Tibial artery (tissue), 4 donors: Measurements from ENCODE around the gene CEP72.

Experiments used
- DNase-seq, 2 donors: peaks; one replicate each; pipeline ENCODE4 v3.0.0-alpha.2; 2019
- H3K27ac ChIP-seq, 2 donors: fragments of 200-600 bp; sonication (generic) in 1 of 2; 1 replicate in 1 of 2; 2 replicates in 1 of 2; pipeline ENCODE4 v1.5.1; 2018 to 2019; ENCODE audit warnings: mild to moderate bottlenecking in 1 of 2
- H3K27me3 ChIP-seq, 2 donors: fragments of 200-600 bp; sonication (generic) in 1 of 2; one replicate each; pipeline versions ENCODE4 v1.5.1 to v1.6.0; 2016 to 2019
- H3K36me3 ChIP-seq, 3 donors: fragments of 200-600 bp; sonication (generic) in 2 of 3; one replicate each; pipeline ENCODE4 v1.5.1; 2016 to 2019; ENCODE audit warnings: mild to moderate bottlenecking in 2 of 3
- H3K4me1 ChIP-seq, 4 donors: fragments of 200-600 bp; sonication (generic) in 2 of 4; 1 replicate in 3 of 4; 2 replicates in 1 of 4; pipeline ENCODE4 v1.5.1; 2016 to 2019
- H3K4me3 ChIP-seq, 2 donors: fragments of 200-600 bp; sonication (generic) in 1 of 2; 1 replicate in 1 of 2; 2 replicates in 1 of 2; pipeline ENCODE4 v1.5.1; 2018 to 2019; ENCODE audit warnings: mild to moderate bottlenecking in 2 of 2
- H3K9me3 ChIP-seq, 3 donors: fragments of 200-600 bp; sonication (generic) in 1 of 3; one replicate each; pipeline ENCODE4 v1.5.1; 2016 to 2019
- intact Hi-C: fragments of 100-400 bp; cut with DNase I; formaldehyde crosslinking; loops from one replicate; pipeline ENCODE4 v1.15.0; 2023; ENCODE audit warnings: low total_unique reads
- TF ChIP-seq, protein P1 (sequence below), 2 experiments: fragments of 200-600 bp in 1 of 2; fragments of 450-650 bp in 1 of 2; IDR thresholded peaks; one replicate each; pipeline ENCODE4 v1.5.1; 2017 to 2019; ENCODE audit warnings: antibody characterized with exemption in 2 of 2, mild to moderate bottlenecking in 1 of 2, moderate library complexity in 1 of 2

CEP72 gene

DNA sequence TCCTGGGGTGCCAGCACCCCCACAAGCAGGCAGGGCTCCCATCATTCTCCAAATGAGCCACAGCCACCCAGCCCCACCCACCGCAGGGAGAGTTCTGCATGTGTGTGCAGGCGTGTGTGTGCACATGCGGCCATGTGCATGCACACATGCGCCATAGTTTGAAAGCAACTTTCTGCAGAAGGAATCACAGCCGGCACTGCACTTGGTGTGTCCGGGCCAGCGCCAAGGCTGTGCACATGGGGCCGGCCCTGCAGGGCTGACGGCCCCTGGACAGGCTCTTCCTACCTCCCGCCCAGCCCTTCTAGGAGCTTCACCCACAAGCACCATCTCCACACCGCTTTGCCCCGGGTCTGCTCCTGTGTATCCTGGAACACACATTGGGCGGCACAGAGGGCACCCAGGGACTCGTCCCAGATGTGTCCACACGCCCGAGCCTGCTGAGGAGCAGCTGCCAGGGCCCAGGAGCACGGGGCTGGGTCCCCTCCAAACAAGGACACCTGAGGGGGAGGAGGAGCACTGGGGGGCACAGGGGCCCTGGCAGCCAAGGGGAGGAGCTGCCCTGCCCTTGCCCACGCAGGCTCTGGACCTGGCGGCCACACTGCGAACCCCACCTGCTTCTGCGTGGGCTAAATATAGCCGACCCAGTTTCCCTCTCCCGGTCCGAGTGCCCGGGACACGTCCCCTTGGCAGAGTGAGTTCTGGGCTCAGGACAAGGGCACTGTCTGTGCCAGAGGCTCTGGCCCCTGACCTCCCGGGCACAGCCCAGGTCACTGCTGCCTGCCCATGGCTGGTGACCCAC, 61.9 kb downstream of the CEP72 start:
- H3K36me3 ChIP-seq = no peaks in the 10 kb centered on the region
- peaks cover 0 to 41% (median 34%) of the 10 kb centered on the region in 4 donors for H3K4me1 ChIP-seq
- H3K27me3 ChIP-seq = no peaks in the 10 kb centered on the region
- no peak overlapping the region for H3K4me3 ChIP-seq
- H3K27ac ChIP-seq = no peak overlapping the region
- TF ChIP-seq, protein P1, sequence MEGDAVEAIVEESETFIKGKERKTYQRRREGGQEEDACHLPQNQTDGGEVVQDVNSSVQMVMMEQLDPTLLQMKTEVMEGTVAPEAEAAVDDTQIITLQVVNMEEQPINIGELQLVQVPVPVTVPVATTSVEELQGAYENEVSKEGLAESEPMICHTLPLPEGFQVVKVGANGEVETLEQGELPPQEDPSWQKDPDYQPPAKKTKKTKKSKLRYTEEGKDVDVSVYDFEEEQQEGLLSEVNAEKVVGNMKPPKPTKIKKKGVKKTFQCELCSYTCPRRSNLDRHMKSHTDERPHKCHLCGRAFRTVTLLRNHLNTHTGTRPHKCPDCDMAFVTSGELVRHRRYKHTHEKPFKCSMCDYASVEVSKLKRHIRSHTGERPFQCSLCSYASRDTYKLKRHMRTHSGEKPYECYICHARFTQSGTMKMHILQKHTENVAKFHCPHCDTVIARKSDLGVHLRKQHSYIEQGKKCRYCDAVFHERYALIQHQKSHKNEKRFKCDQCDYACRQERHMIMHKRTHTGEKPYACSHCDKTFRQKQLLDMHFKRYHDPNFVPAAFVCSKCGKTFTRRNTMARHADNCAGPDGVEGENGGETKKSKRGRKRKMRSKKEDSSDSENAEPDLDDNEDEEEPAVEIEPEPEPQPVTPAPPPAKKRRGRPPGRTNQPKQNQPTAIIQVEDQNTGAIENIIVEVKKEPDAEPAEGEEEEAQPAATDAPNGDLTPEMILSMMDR (IDR thresholded peaks at IDR 0.05) = no peak
- H3K9me3 ChIP-seq = no peaks in the 10 kb centered on the region
- DNase-seq = peak in 1 of 2 donors; percentile 62
- intact Hi-C loops = loop anchor here (5.0 kb wide), 1 partner anchor 228 kb away; no protein-coding TSS in a partner anchor

DNA sequence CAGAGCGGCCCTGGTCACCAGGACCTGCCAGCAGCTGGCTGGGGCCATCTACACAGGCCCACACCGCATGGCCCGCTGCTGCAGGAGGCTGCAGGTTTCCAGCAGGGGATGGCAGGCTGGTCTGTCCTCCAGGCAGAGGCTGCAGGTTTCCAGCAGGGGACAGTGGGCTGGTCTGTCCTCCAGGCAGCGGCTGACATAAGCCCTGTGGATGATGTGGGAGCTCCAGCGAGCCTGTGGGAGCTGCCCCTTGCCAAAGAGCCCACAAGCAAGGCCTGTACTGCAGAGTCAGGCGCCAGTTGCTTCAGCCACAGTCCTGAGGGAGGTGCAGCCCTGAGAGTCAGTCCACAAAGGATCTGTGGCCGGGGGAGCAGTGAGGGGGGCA, 62.5 kb downstream of the CEP72 start:
- no peaks in the 10 kb centered on the region for H3K9me3 ChIP-seq
- DNase-seq = peak in 1 of 2 donors; percentile 16
- H3K27ac ChIP-seq = no peak overlapping the region
- H3K4me3 ChIP-seq = no peak overlapping the region
- TF ChIP-seq, protein P1 (IDR thresholded peaks at IDR 0.05) = no peak
- H3K36me3 ChIP-seq = no peaks in the 10 kb centered on the region
- peaks cover 0 to 41% (median 34%) of the 10 kb centered on the region in 4 donors for H3K4me1 ChIP-seq
- intact Hi-C loops = loop anchor here (5.0 kb wide), 1 partner anchor 228 kb away; no protein-coding TSS in a partner anchor
- H3K27me3 ChIP-seq = no peaks in the 10 kb centered on the region

DNA sequence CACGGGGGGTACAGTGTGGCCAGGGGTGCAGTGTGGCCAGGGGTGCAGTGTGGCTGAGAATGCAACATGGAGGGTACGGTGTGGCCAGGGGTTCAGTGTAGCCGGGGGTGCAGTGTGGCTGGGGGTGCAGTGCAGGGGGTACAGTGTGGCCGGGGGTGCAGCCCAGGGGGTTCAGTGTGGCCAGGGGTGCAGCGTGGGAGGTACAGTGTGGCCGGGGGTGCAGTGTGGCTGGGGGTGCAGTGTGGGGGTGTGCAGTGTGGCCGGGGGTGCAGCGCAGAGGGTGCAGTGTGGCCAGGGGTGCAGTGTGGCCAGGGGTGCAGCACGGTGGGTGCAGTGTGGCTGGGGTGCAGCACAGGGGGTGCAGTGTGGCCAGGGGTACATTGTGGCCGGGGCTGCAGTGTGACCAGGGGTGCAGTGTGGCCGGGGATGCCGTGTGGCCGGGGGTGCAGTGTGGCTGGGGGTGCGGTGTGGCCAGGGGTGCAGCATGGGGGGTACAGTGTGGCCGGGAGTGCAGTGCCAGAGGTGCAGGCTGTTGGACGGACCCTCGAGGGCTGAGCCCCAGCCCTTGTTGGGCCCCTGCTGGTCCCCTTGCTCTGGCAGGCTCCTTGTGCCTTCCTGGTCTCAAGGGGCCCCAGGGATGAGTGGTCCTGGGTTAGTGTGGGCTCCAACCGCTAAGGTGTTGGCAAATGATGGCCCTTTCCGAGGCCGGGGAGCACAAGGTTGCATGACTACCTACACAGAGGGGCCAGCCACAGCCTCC, 63.2 kb downstream of the CEP72 start:
- peak in 1 of 2 donors; percentile 15 for DNase-seq
- Histone ChIP-seq H3K27ac (no peak overlapping the region), H3K27me3 (no peaks in the 10 kb centered on the region), H3K9me3 (no peaks in the 10 kb centered on the region), H3K4me3 (no peak overlapping the region), H3K4me1 (peaks cover 0 to 41% (median 34%) of the 10 kb centered on the region in 4 donors), H3K36me3 (no peaks in the 10 kb centered on the region)
- intact Hi-C loops = no loop called here
- TF ChIP-seq, protein P1 (IDR thresholded peaks at IDR 0.05) = no peak

DNA sequence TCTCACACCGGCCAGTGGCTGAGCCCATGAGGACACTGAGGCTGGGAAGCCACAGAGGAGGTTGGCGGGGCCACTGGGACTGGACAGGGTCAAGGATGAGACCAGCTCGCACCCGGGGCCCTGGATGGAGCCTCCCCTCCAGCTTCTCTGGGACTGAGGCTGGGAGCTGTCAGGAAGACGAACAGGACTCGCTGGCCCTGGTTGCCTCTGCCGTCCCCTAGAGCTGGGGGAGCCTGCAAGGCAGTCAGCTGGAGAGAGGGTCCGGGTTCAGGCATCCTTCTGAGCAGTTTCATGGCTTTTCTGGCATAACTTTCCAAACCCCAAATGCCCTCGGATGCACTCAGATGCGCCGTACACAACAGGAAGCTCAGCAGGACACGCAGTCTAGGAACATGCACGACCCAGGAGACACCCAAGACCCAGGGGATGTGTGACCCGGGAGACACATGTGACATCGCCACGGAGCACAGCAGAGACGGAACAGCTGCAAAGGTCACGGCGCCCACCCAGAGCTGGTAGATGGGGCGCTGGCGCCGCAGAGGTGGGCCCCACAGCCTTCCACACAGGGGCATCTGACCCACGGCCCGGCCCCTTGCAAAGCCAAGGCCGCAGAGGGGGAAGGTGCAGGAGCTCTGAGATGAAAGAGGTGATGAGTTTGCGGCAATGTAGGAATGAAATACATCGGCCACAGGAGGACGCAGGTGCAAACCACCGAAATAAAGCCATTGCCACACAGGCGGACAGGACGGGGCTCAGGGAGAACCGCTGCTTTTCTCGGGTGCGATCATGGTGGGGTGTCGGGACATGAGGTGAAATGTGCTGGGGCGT, 63.9 kb downstream of the CEP72 start:
- Histone ChIP-seq H3K27ac (no peak overlapping the region), H3K27me3 (no peaks in the 10 kb centered on the region), H3K4me1 (peaks cover 0 to 40% (median 34%) of the 10 kb centered on the region in 4 donors), H3K9me3 (no peaks in the 10 kb centered on the region), H3K36me3 (no peaks in the 10 kb centered on the region), H3K4me3 (no peak overlapping the region)
- intact Hi-C loops = no loop called here
- TF ChIP-seq, protein P1 (IDR thresholded peaks at IDR 0.05) = no peak
- peak; percentile 18 to 60 for DNase-seq

DNA sequence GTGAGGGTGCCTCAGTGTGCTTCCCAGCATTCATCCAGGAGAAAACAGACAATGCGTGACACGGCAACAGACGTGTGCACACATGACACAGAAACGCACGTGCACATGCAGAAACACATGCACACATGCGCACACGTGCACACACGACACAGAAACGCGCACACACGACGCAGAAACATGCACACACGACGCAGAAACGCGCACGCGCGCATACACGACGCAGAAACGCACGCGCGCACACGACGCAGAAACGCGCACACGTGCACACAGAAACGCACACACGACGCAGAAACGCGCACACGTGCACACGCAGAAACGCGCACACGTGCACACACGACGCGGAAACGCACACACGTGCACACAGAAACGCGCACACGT, 64.5 kb downstream of the CEP72 start:
- Histone ChIP-seq H3K27me3 (no peaks in the 10 kb centered on the region), H3K36me3 (no peaks in the 10 kb centered on the region), H3K27ac (no peak overlapping the region), H3K9me3 (no peaks in the 10 kb centered on the region), H3K4me3 (no peak overlapping the region), H3K4me1 (peaks cover 0 to 34% (median 31%) of the 10 kb centered on the region in 4 donors)
- TF ChIP-seq, protein P1 (IDR thresholded peaks at IDR 0.05) = no peak
- intact Hi-C loops = no loop called here
- DNase-seq = peak in 1 of 2 donors; percentile 9
